Activated CD8-positive, alpha-beta T cell treated with anti-CD3 and anti-CD28 coated beads for 36 hours (primary cell): ENCODE data around the gene WDR3. TPM values are rescaled to one million over a fixed set of nuclear protein-coding genes. Genes with fewer than 3 reads are reported as not detected.

ENCODE experiments used
- ATAC-seq: fragments of 200-7000 bp; cut with Tn5 transposase; one replicate; pipeline ENCODE4 v1.10.0; 2021; ENCODE audit warnings: mild to moderate bottlenecking, moderate library complexity
- CTCF ChIA-PET: fragments of 350-600 bp; sonication (Branson Sonifier 250); formaldehyde crosslinking; loops from one replicate; lab custom pipeline; 2021; ENCODE audit warnings: antibody characterized with exemption; lab: Charles Lee
- POLR2A ChIA-PET: fragments of 350-600 bp; sonication (Branson Sonifier 250); formaldehyde crosslinking; loops from one replicate; lab custom pipeline; 2021; ENCODE audit warnings: antibody characterized with exemption; lab: Charles Lee
- DNase-seq: peaks from one replicate; pipeline ENCODE4 v3.0.0-alpha.2; 2020
- H3K27ac Mint-ChIP-seq: one replicate; pipeline ENCODE4 v1.8.0; 2021; ENCODE audit warnings: mild to moderate bottlenecking, mixed read lengths
- H3K27me3 Mint-ChIP-seq: one replicate; pipeline ENCODE4 v1.8.0; 2021; ENCODE audit warnings: mixed read lengths
- H3K36me3 Mint-ChIP-seq: one replicate; pipeline ENCODE4 v1.8.0; 2021; ENCODE audit warnings: low read depth, mixed read lengths
- H3K4me1 Mint-ChIP-seq: one replicate; pipeline ENCODE4 v1.8.0; 2021; ENCODE audit warnings: low read depth, mixed read lengths
- H3K4me3 Mint-ChIP-seq: one replicate; pipeline ENCODE4 v1.8.0; 2021; ENCODE audit warnings: mild to moderate bottlenecking, moderate library complexity, mixed read lengths
- H3K9me3 Mint-ChIP-seq: one replicate; pipeline ENCODE4 v1.8.0; 2021; ENCODE audit warnings: mixed read lengths
- intact Hi-C: fragments of 100-400 bp; cut with micrococcal nuclease; formaldehyde crosslinking; loops from one replicate; pipeline ENCODE4 v1.10.0; 2022
- total RNA-seq, 2 experiments: library from RNA; stranded (reverse); gene quantifications; one replicate each; pipeline ENCODE4 v1.2.3, GENCODE V29; 2021
- TF ChIP-seq, protein P1 (sequence below): fragments of 200-600 bp; IDR thresholded peaks from one replicate; pipeline ENCODE4 v1.8.0; 2022; ENCODE audit warnings: antibody characterized with exemption, mild to moderate bottlenecking

The WDR3 gene
- 10 to 100 TPM; 61.6 to 63.0 TPM for total RNA-seq

DNA sequence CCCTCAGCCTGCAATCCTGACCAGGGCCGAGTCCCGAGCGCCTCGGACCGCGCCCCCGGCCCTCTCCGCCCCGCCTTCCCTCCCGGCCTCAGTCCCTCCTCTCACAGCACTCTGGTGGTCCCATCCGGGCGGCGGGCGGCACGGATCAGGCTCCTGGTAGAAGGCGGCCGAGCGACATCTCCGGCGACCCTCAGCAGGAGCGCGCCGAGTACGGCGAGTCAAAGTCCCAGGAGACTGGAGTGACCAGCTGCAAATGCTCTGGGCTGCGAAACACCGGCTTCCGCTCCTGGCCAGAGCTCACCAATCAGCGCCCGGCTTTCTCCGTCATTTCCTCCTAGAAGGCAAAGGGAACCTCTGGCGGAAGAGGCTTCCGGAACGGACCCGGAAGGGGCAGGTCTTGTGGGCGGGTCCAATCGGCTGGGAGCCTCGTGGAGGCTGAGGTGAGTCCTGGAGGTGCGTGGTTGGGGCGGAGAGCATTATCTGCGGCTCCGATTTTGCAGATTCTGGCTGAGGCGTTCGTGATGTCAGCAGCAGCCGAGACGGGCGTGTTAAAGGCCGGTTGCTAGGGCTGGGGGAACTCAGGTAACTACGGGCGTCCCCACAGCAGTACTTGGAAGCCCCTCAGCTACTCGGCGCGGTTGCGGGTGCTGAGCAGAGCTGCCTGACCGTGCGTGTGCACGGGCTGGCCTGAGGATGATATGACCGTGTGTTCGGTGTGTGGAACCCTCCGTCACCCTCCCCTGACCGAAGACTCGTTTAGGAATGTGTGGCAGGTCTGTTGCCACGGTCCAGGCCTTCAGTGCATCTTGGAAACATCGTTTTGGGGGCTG is at the start of gene WDR3, which contains the start of gene GDAP2:
Gene WDR3 (plus strand): TSS at position 397 of the 830 bp plus-strand sequence. CDS start 3,581 bp downstream, outside the sequence.
Gene GDAP2 (minus strand): TSS at position 279 of the 830 bp plus-strand sequence. CDS start 9,264 bp downstream, outside the sequence.
- ChIA-PET POLR2A (interaction anchor here (0.8 to 2.0 kb wide), 3 partner anchors 39 to 1210 kb away, joined by 3 to 4 read pairs (median 4); partner anchors contain the start of gene WARS2), CTCF (interaction anchor here (1.4 to 2.4 kb wide), 5 partner anchors 12 to 34 kb away, joined by 4 to 17 read pairs (median 4); no protein-coding TSS in a partner anchor)
- Mint-ChIP-seq H3K27ac (peak within 1 kb of the TSS; percentile 91), H3K36me3 (peaks cover 39% of the 10 kb centered on the region), H3K9me3 (no peaks in the 10 kb centered on the region), H3K4me1 (peaks cover 59% of the 10 kb centered on the region), H3K27me3 (no peaks in the 10 kb centered on the region), H3K4me3 (peak within 1 kb of the TSS; percentile 99)
- DNase-seq (peak; percentile 98), ATAC-seq (peak; percentile 97)
- TF ChIP-seq, protein P1, sequence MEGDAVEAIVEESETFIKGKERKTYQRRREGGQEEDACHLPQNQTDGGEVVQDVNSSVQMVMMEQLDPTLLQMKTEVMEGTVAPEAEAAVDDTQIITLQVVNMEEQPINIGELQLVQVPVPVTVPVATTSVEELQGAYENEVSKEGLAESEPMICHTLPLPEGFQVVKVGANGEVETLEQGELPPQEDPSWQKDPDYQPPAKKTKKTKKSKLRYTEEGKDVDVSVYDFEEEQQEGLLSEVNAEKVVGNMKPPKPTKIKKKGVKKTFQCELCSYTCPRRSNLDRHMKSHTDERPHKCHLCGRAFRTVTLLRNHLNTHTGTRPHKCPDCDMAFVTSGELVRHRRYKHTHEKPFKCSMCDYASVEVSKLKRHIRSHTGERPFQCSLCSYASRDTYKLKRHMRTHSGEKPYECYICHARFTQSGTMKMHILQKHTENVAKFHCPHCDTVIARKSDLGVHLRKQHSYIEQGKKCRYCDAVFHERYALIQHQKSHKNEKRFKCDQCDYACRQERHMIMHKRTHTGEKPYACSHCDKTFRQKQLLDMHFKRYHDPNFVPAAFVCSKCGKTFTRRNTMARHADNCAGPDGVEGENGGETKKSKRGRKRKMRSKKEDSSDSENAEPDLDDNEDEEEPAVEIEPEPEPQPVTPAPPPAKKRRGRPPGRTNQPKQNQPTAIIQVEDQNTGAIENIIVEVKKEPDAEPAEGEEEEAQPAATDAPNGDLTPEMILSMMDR, result no peak
- intact Hi-C loops, result no loop called here

DNA sequence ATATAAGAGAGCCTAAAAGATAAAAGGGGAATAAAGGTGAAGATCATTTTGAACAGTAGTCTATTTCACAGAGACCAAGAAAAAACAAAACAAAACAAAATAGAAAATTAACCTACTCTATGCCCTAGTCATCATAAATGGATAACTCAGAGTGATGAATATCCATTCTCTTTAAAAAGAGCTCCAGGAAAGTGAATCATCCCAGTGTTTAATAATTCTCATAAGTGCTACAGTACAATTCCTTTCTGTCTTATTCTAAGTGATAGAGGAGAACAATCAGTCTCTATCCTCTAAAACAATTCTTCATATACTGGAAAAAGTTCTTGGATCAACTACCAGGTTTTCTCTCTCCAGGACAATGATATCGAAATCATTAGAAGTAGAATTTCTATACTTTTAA is 45.9 kb upstream of the WDR3 start:
- Mint-ChIP-seq H3K27me3 (no peaks in the 10 kb centered on the region), H3K4me1 (peaks cover 4% of the 10 kb centered on the region), H3K9me3 (no peaks in the 10 kb centered on the region), H3K36me3 (peaks cover 19% of the 10 kb centered on the region), H3K4me3 (no peak overlapping the region), H3K27ac (no peak overlapping the region)
- intact Hi-C loops, result no loop called here
- no peak for DNase-seq
- TF ChIP-seq, protein P1, result no peak
- ATAC-seq, result no peak
- POLR2A ChIA-PET, result no interaction called here
- CTCF ChIA-PET, result no interaction called here

DNA sequence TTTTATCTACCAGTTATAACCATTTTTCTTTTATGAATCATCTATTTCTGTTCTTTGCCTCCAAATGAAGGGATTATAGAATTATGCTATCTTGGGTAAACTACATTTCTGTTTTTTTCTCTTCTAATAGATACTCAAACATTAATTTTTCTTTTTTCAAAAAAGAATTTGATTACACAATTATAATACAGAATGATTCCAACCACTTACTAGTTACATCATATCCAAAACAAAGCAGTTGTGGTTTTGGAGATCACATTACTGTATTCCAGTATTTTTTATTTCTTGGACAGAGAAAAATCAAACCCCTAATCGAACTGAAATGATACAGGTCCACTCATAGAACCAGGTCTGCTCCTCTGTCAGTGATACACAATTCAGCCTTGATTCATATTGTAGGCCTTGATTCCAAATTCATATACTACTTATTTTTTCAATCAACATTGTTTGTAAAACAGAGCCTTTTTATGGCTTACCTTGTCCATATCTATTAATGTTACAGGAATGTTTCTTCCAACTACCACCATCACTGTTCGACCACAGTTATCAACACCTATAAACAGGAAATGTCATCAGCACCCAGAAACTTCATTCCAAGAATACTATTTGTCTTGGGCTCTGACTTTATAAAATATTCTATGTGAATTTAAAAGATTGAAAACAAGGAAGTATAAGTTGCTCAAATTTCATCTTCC is 43.3 kb upstream of the WDR3 start:
- ATAC-seq, result no peak
- intact Hi-C loops, result no loop called here
- H3K4me3 Mint-ChIP-seq, result no peak overlapping the region
- no peaks in the 10 kb centered on the region for H3K27me3 Mint-ChIP-seq
- no peak overlapping the region for H3K27ac Mint-ChIP-seq
- peaks cover 4% of the 10 kb centered on the region for H3K4me1 Mint-ChIP-seq
- ChIA-PET POLR2A (interaction anchor here (0.6 kb wide), 1 partner anchor 714 kb away, joined by 3 read pairs; no protein-coding TSS in a partner anchor), CTCF (interaction anchor here (1.0 kb wide), 1 partner anchor 10 kb away, joined by 3 read pairs; no protein-coding TSS in a partner anchor)
- peaks cover 10% of the 10 kb centered on the region for H3K36me3 Mint-ChIP-seq
- TF ChIP-seq, protein P1, result no peak
- DNase-seq, result no peak
- H3K9me3 Mint-ChIP-seq, result no peaks in the 10 kb centered on the region

DNA sequence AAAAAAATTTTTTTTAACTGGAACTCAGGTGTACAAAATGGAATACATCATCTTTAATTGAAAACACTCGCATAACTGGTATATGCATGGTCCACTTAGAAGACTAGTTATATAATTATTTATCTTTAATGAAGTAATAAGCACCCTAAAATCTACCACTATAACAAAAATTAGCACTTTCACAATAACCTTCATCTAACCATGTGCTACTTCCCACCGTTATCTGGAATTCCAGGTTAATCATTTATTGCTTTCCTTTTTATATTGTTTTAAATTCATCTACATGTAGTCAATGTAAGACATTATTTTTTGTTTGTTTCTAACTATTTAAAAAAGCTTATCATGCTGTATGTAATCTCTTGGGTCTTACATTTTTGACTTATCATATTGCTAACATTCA is 39.1 kb upstream of the WDR3 start:
- DNase-seq, result no peak
- intact Hi-C loops, result loop anchor here (10.0 kb wide), 1 partner anchor 356 kb away; no protein-coding TSS in a partner anchor
- no peaks in the 10 kb centered on the region for H3K27me3 Mint-ChIP-seq

More for the DNA sequence above, 39.1 kb upstream of the WDR3 start:
- TF ChIP-seq, protein P1, result no peak
- CTCF ChIA-PET, result no interaction called here
- no peak overlapping the region for H3K27ac Mint-ChIP-seq
- POLR2A ChIA-PET, result no interaction called here
- no peaks in the 10 kb centered on the region for H3K9me3 Mint-ChIP-seq
- peaks cover 8% of the 10 kb centered on the region for H3K36me3 Mint-ChIP-seq
- no peak for ATAC-seq
- H3K4me1 Mint-ChIP-seq, result peaks cover 4% of the 10 kb centered on the region
- H3K4me3 Mint-ChIP-seq, result no peak overlapping the region
